Measurements from ENCODE around the gene BUD31. TPM values are rescaled to one million over a fixed set of nuclear protein-coding genes. Genes with fewer than 3 reads are reported as not detected.

The BUD31 gene
- 107 and 108 TPM in 2 replicates for total RNA-seq
- long read RNA-seq, transcript BUD31-201 (6 exons, 1,035 nt), result major isoform, 59 of 116 reads
- long read RNA-seq, transcript BUD31-202 (6 exons, 1,139 nt), result minor isoform, 39 of 116 reads
- long read RNA-seq, partial matches to known transcripts, result 3 of 116 reads
- long read RNA-seq, other reads (novel, unspliced or antisense), result 15 of 116 reads

DNA sequence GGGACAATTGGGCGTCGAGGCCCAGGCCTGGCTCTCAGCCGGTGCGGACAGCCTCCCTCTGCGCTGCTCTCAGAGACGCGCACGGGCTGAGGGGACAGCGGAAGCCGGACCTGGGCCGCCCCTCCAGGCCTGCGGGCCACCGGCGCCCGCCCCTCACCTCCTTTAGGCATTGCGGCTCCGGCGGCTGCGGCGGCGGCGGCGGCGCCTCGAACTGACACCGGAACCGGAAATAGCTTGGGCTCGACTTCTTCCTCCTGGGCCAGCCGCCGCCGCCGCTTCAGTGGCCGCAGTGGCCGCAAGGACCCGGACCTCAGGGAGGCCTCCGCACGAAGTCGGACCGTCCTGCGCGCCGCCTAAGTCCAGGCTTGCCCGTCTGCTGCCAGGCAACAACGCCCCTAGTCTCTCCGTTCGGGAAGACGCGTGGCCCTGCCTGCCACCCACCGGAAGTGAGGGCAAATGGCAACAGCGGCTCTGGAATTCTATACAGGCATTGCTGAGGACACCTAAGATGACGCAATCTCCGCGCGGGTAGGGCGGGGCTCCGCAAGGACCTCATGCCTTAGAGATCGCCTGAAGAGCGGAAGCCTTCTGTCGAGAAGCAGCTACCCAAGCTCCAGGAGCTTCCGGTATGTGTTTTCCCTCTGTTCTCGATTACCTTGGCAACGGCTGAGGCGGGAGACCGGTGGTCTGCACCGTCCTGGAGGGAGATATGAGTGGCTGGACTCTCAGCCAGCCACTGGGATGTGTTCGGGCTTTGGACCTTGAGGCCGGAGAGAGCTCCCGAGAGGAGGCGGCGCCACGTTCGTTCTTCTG is at the start of gene BUD31, which contains the start of gene PDAP1:
BUD31 (plus strand) TSS at position 591 of the 813 bp plus-strand sequence. CDS start 2,124 bp downstream, outside the sequence.
PDAP1 (minus strand) TSS at position 219 of the 813 bp plus-strand sequence; CDS start at position 170, 49 bp downstream.
- Mint-ChIP-seq H3K27ac (ENCODE audit: unreplicated experiment) (peak within 1 kb of the TSS; percentile 100), H3K36me3 (ENCODE audit: low read depth) (peaks cover 17% of the 10 kb centered on the region)
- DNase-seq (ENCODE audit: low read depth, low spot score), result peak; percentile 88

DNA sequence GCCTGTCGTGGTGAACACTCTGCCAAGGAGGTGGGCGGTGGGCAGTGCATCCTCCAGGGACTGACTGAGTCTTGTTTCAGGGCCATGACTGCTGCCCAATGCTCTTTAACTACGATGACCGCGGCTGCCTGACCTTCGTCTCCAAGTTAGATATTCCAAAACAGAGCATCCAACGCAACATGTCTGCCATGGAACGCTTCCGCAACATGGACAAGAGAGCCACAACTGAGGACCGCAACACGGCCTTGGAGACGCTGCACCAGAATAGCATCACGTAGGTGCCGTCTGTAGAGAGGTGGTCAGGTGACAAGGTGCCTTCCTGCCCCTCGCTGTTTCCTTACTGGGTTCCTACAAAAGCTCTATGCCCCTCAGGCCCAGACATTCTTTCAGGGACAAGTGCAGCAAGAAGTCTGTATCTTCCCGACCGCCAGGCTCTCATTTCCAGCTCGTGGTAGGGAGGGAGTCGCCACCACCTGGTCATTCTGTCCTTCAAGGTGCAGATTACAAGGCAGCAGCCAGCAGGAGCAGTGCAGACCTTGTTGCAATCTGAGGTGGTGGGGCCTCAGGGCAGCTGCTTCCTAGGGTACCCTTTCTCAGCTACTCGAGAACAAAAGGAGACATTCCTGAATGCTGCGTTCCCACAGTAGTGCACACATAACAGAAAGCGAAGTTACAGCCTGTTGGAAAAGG is 49.2 kb upstream of the BUD31 start:
- Mint-ChIP-seq H3K27ac (ENCODE audit: unreplicated experiment) (peak overlapping the region; percentile 78), H3K27me3 (ENCODE audit: low read depth) (no peaks in the 10 kb centered on the region), H3K4me3 (no peak overlapping the region), H3K9me3 (no peaks in the 10 kb centered on the region), H3K36me3 (ENCODE audit: low read depth) (peaks cover 15% of the 10 kb centered on the region), H3K4me1 (peaks cover 21% of the 10 kb centered on the region)
- TF ChIP-seq, protein P1, sequence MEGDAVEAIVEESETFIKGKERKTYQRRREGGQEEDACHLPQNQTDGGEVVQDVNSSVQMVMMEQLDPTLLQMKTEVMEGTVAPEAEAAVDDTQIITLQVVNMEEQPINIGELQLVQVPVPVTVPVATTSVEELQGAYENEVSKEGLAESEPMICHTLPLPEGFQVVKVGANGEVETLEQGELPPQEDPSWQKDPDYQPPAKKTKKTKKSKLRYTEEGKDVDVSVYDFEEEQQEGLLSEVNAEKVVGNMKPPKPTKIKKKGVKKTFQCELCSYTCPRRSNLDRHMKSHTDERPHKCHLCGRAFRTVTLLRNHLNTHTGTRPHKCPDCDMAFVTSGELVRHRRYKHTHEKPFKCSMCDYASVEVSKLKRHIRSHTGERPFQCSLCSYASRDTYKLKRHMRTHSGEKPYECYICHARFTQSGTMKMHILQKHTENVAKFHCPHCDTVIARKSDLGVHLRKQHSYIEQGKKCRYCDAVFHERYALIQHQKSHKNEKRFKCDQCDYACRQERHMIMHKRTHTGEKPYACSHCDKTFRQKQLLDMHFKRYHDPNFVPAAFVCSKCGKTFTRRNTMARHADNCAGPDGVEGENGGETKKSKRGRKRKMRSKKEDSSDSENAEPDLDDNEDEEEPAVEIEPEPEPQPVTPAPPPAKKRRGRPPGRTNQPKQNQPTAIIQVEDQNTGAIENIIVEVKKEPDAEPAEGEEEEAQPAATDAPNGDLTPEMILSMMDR (conservative IDR thresholded peaks at IDR 0.05), result no peak
- DNase-seq (ENCODE audit: low read depth, low spot score), result no peak

More for the DNA sequence above, at the start of gene BUD31, which contains the start of gene PDAP1:
- Mint-ChIP-seq H3K9me3 (no peaks in the 10 kb centered on the region), H3K27me3 (ENCODE audit: low read depth) (no peaks in the 10 kb centered on the region), H3K4me1 (peaks cover 37% of the 10 kb centered on the region), H3K4me3 (peak within 1 kb of the TSS; percentile 100)
- TF ChIP-seq, protein P1 (conservative IDR thresholded peaks at IDR 0.05), result no peak

DNA sequence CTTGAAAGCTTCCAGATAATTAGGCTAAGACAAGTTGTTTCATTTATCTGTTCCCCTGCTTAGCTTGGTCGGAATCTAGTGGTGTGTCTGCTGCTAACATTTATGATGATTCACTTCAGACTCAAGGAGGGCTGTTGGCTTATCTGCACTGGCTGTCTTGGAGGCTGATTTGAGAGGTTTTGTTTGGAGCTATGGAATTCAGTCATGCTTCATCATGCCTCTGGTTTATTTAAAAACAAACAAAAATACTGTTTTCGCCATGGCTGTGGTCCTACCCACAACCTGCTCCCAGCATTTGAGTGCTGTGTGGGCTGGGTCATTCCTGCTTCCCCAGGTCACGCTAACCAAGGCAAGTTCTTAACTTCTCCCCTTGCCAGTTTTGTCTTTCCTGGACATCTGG is 46.0 kb upstream of the BUD31 start:
- H3K4me1 Mint-ChIP-seq, result peaks cover 16% of the 10 kb centered on the region
- TF ChIP-seq, protein P1 (conservative IDR thresholded peaks at IDR 0.05), result no peak
- H3K9me3 Mint-ChIP-seq, result no peaks in the 10 kb centered on the region
- DNase-seq (ENCODE audit: low read depth, low spot score), result no peak
- no peaks in the 10 kb centered on the region for H3K27me3 Mint-ChIP-seq (ENCODE audit: low read depth)
- no peak overlapping the region for H3K27ac Mint-ChIP-seq (ENCODE audit: unreplicated experiment)
- peaks cover 22% of the 10 kb centered on the region for H3K36me3 Mint-ChIP-seq (ENCODE audit: low read depth)
- no peak overlapping the region for H3K4me3 Mint-ChIP-seq

DNA sequence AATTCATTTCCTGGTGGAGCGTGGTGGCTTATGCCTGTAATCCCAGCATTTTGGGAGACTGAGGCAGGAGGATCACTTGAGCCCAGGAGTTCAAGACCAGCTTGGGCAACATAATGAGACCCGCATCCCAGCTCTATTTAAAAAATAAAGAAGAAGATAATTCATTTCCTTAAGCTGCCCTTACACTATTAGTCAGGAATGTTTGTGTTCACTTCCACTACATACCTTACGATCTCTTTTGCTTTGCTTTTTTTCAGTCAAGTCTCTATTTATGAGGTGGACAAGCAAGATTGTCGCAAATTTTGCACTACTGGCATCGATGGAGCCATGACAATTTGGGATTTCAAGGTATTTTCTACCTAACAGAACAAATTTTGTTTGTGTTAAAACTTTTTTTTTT is 45.5 kb upstream of the BUD31 start:
- Mint-ChIP-seq H3K36me3 (ENCODE audit: low read depth) (peaks cover 22% of the 10 kb centered on the region), H3K4me3 (no peak overlapping the region), H3K4me1 (peaks cover 11% of the 10 kb centered on the region), H3K27ac (ENCODE audit: unreplicated experiment) (no peak overlapping the region), H3K27me3 (ENCODE audit: low read depth) (no peaks in the 10 kb centered on the region), H3K9me3 (no peaks in the 10 kb centered on the region)
- DNase-seq (ENCODE audit: low read depth, low spot score), result no peak
- TF ChIP-seq, protein P1 (conservative IDR thresholded peaks at IDR 0.05), result no peak

DNA sequence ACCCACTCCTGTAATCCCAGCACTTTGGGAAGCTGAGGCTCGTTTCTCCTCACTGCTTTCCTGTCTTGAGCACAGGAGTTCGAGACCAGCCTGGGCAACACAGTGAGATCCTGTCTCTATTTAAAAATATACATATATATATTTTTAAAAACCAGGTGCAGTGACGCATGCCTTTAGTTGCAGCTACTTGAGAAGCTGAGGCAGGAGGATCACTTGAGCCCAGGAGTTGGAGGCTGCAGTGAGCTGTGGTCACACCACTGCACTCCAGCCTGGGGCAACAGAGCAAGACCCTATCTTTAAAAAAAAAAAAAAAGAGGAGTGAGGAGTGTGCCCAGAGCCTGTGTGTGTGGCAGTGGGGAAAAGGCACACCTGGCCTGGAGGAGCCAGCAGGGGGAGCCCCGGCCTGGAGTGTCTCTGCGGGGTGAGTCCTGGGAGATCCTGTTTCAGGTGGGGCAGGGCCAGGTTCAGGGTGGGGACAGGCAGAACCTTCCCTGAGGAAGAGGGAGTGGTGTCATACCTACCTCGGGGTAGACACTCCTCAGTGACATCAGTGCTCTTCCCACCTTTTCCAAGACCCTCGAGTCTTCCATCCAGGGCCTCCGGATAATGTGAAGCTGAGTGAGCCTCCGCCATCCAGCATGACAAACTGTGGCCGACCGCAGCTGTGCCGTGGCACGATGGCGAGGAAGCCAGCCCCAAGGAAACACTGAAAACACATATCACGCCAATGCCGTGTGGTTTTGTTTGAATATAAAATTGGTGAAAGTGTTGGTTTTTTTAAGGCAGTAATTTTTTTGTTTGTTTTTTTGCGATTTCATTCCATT is 43.2 kb upstream of the BUD31 start:
- no peak overlapping the region for H3K27ac Mint-ChIP-seq (ENCODE audit: unreplicated experiment)
- no peaks in the 10 kb centered on the region for H3K9me3 Mint-ChIP-seq
- peaks cover 21% of the 10 kb centered on the region for H3K36me3 Mint-ChIP-seq (ENCODE audit: low read depth)
- TF ChIP-seq, protein P1 (conservative IDR thresholded peaks at IDR 0.05), result peak; percentile 67
- H3K27me3 Mint-ChIP-seq (ENCODE audit: low read depth), result no peaks in the 10 kb centered on the region
- no peak overlapping the region for H3K4me3 Mint-ChIP-seq
- no peak for DNase-seq (ENCODE audit: low read depth, low spot score)
- H3K4me1 Mint-ChIP-seq, result peaks cover 4% of the 10 kb centered on the region
